Vagina (tissue), 2 donors: ENCODE measurements around the gene ZGPAT.

Source experiments
- CTCF ChIP-seq, 3 experiments: fragments of 450-650 bp in 2 of 3; fragments of 200-600 bp in 1 of 3; sonication (generic) in 1 of 3; IDR thresholded peaks; one replicate each; pipeline ENCODE4 v1.5.1; 2017 to 2019; ENCODE audit warnings: antibody characterized with exemption in 3 of 3, mild to moderate bottlenecking in 2 of 3, moderate library complexity in 2 of 3
- POLR2A ChIP-seq, 2 donors: fragments of 450-650 bp; IDR thresholded peaks; one replicate each; pipeline ENCODE4 v1.6.1; 2017; ENCODE audit warnings: antibody characterized with exemption in 2 of 2, mild to moderate bottlenecking in 2 of 2, moderate library complexity in 2 of 2

- no peak for TF ChIP-seq CTCF (IDR thresholded peaks at IDR 0.05)
- no peak for TF ChIP-seq POLR2A (IDR thresholded peaks at IDR 0.05)
Observed at GRCh38 chr20:63661959-63662812, 45.7 kb upstream of the ZGPAT start.
